Ovary (tissue), 3 donors: ENCODE measurements around the gene FBXO11.

ENCODE experiments used
- CTCF ChIP-seq, 3 donors: fragments of 450-650 bp in 2 of 3; fragments of 200-600 bp in 1 of 3; IDR thresholded peaks; one replicate each; pipeline versions ENCODE4 v1.5.1 to v1.8.0; 2016 to 2022; ENCODE audit warnings: antibody characterized with exemption in 3 of 3, mild to moderate bottlenecking in 1 of 3
- EP300 ChIP-seq: sonication (generic); formaldehyde crosslinking; IDR thresholded peaks from one replicate; pipeline ENCODE4 v1.6.1; 2017; ENCODE audit warnings: antibody characterized with exemption
- POLR2A ChIP-seq: fragments of 450-650 bp; IDR thresholded peaks from one replicate; pipeline ENCODE4 v1.6.1; 2017; ENCODE audit warnings: antibody characterized with exemption, mild to moderate bottlenecking, moderate library complexity
- donor health status: DM: no; HTN: no; CAD: no.

GRCh38 chr2:47907039-47907781, 912 bp upstream of the FBXO11 start:
- no peak for TF ChIP-seq POLR2A
- no peak for TF ChIP-seq CTCF (IDR thresholded peaks at IDR 0.05)
- no peak for TF ChIP-seq EP300
